HG03097 (cell line): ENCODE measurements around the gene ADAMTS12.
"Not testable (repeated sequence)": the region's sequence is repeated elsewhere in the genome, so short reads cannot be mapped to it uniquely, and the experiment has no call there.

Experiments used
- ATAC-seq: cut with Tn5 transposase; IDR thresholded peaks from one replicate; pipeline ENCODE4 v1.9.1; 2021; ENCODE audit not compliant: unreplicated experiment, low FRiP score

Gene ADAMTS12

GRCh38 chr5:33557605-33558004, 334.2 kb downstream of the ADAMTS12 start:
- ATAC-seq = no peak

DNA sequence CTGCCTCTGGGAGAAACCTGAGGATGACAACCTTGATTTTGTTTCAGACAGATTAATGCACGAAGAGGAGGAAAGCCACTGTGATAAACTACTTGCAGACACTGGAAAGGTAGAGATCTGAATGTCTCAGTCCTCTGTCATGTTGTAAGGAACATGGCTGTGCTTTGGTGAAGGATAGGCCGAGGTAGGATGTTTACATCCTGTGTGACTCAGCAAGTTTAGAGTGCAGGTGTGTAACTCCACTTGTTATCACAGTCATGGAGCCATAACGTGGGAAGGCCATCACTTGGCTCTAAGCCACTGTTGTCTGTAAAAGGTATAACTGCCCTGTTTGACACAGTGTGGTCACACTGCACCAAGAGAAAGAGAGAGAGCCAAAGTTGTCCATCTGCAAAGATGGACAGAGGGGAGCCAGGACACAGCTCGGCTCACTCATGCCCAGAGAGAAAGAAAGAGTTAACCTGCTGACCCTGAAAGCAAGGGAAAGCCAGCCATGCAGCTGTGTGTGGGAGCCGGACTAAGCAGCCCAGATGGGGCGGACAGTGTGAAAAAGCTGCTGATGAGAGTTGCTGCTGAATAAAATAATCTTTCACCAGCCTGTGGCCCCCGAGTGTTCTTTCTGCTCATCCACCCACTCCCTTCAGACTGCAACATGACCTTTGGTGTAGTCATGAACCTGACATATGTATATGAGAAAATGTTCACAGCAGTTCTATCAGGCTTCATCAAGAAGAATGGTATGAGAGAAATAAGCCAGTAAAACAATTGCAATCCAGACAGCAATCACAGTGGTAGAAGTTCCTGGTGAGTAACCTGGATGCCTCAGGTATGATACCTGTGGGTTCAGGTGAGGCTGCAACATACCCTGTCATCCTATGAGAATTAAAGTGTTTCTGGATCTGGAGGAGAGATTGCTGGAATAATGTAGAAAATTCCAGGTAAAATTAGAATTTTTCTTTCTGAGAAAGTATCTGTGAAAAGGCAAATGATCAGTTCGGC, 335.2 kb downstream of the ADAMTS12 start:
- no peak for ATAC-seq

GRCh38 chr5:33549982-33550567, 341.7 kb downstream of the ADAMTS12 start:
- ATAC-seq = no peak

DNA sequence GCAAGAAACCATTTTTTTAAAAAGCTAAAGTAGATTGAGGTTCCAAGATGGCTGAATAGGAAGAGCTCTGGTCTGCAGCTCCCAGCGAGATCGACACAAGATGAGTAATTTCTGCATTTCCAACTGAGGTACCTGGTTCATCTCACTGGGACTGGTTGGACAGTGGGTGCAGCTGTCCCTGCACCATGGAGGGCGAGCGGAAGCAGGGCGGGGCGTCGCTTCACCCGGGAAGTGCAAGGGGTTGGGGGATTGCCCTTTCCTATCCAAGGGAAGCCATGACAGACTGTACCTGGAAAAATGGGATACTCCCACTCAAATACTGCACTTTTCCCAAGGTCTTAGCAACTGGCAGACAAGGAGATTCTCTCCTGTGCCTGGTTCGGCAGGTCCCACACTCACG, 352.0 kb downstream of the ADAMTS12 start:
- ATAC-seq = not testable (repeated sequence)

DNA sequence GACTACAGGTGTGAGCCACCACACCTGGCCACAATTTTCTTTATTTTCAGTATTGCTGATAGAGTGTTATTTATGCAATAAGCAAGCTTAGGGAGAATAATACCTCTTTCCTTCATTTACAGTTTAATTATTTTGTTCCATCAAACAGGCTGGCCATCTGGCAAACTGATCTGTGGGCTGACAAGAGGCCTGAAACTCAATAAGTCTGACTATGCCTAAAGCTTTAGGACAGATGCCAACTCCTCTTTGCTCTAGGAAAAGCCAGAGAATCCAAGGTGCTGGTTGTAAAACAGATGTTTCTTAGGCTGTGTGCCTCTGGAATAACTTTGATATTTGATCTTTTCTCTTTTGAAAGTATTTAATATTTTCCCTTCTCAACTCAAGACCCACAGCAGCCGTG, 352.6 kb downstream of the ADAMTS12 start:
- ATAC-seq = no peak

DNA sequence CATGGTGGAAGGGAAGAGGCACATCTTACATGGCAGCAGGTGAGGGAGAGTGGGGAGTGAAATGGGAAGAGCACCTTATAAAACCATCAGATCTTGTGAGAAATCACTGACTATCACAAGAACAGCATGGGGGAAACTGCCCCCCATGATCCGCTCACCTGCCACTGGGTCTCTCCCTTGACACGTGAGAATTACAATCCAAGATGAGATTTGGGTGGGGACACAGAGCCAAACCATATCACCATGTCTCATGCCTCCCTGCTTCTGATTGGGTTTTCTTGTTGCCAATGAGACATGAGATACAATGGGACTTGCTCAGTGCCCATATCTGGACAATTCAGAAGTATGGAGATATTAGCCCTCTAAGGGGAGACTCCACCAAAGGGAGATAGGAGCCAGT, 353.6 kb downstream of the ADAMTS12 start:
- no peak for ATAC-seq

DNA sequence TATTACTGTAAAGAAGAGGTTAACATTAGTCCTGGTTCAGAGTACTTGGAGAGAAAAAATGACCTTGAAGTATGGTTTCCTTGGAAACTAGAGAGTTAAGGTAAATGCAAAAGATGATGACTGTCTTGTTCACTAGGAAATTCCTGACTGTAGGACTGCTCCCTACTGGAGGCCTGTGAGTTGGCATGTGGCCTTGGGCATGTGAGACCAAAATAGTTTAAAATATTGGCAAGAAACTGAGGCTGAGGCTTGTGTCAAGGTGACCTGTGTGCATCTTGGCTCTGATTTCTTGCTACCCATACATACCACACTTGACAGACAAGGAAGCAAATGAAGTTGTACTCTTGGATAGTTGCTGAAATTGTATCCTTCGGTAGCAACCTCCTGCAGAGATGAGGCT, 354.6 kb downstream of the ADAMTS12 start:
- ATAC-seq = no peak

DNA sequence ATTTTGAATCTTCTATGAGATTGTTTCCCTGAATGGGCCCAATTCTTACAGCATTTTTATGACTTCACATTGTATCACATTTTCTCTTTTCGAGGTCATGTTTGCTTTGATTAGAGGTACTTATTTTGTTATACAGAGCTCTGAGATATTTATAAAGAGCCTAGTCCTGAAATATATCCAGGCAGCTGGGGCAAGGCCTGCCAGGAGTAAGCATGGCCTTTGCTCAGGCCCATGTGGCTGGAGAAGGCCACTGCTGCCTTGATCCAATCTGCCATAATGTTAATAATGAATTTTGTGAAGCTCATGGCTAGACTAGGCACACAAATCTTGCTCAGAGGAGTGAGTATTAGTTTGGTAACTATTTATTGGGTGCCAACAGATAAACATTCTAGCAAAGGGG, 355.0 kb downstream of the ADAMTS12 start:
- no peak for ATAC-seq

- no peak for ATAC-seq
These were observed 360.0 kb downstream of the ADAMTS12 start for GRCh38 chr5:33531824-33532223.

DNA sequence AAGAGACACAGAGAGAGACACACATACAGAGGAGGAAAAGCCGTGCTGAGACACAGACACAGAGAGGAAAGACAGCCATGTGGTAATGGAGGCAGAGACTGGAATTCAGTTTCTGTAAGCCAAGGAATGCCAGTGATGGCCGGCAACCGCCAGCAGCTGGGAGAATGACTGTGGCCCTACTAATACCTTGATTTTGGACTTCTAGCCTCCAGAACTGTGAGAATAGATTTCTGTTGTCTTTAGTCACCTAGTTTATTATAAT, 360.8 kb downstream of the ADAMTS12 start:
- no peak for ATAC-seq

- no peak for ATAC-seq
These were observed 361.4 kb downstream of the ADAMTS12 start for GRCh38 chr5:33530183-33531036.

DNA sequence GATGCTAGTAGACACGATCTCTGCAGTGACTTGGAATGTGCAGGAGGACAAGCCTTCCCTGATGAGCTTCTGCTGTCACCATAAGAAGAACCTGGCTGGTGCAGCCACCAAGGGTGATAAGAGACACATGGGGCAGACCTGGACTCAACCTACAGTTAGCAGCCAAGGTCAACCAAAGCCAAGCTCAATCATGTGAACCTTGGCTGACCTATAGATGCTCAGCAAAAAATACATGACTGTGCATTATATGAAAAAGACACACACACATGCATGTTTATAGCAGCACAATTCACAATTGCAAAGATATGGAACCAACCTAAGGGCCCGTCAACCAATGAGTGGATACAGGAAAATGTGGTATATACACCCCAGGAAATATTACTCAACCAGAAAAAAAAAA, 364.1 kb downstream of the ADAMTS12 start:
- ATAC-seq = no peak

DNA sequence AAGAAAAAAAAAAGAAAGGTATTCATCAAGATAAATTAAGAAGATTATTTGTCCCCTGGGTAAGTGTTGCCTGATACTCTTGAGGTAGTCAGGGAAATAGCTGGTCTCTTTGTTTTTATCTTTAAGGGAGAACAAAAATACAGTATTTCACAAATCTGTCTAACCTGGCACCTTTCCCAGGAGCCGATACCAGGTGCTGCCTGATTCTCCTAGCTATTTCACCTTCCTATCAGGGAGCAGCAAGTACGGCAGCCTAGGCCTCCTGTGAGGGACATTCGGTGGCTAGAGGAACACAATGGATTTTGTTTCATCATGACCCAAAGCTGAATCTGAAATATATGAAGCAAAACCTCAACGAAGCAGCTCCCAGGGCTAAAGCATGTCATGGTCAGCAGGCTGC, 365.0 kb downstream of the ADAMTS12 start:
- ATAC-seq = no peak

DNA sequence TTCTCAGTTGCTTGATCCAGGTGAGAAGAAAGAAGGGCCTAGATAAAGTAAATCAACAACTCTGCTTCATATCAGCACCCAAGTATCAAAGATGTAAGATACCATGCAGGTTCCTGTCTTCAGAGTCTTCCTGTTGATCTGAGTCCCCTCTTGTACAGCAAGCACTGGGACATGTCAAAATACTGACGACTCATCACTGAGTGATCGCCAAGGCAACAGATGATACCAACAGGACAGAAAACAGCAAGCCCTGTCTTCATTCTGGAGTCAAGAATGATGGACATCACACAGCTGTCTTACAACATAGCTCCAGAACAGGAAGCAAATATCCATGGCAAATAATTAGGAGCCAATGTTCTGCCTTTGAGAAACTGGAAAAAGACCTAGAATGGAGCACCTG, 367.3 kb downstream of the ADAMTS12 start:
- ATAC-seq = no peak

GRCh38 chr5:33523208-33523771, 368.5 kb downstream of the ADAMTS12 start:
- ATAC-seq = no peak

GRCh38 chr5:33516421-33516820, 375.4 kb downstream of the ADAMTS12 start:
- ATAC-seq = no peak

- not testable (repeated sequence) for ATAC-seq
These were observed 376.4 kb downstream of the ADAMTS12 start for GRCh38 chr5:33515366-33515765.

DNA sequence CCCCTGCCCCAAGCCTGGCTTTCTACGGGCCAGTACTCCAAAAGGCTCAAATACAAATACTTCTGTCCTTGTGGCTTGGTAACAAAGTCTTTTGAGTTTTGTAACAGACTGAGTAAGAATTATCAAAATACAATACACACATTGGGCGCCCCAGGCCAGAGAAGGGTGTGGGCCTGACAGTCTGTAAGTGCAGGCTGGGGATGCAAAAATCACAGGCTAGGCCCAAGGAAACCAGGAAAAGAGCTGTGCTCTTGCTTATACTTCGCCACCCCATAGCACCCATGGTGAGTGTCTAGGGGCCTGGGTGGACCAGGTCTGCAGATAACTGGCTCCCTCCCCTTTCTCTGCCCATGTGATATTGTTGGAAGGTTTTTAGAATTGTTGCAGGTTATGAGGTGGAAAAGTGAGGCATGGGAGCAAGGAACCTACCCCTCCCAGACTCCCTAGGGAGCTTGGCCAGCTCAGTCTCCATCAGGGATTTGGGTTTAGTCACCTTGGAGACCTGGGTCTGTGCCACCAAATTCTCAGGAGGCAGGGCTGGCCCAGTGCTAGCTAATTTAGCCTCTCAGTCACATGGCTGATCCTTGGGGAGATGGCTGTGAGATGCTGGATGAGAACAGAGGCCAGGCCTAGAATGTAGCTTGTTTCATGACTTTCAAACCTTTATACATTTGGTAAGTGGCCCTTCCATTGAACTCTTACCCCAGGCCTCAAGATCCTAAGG, 378.2 kb downstream of the ADAMTS12 start:
- ATAC-seq = no peak

GRCh38 chr5:33509036-33509435, 382.8 kb downstream of the ADAMTS12 start:
- ATAC-seq = no peak

DNA sequence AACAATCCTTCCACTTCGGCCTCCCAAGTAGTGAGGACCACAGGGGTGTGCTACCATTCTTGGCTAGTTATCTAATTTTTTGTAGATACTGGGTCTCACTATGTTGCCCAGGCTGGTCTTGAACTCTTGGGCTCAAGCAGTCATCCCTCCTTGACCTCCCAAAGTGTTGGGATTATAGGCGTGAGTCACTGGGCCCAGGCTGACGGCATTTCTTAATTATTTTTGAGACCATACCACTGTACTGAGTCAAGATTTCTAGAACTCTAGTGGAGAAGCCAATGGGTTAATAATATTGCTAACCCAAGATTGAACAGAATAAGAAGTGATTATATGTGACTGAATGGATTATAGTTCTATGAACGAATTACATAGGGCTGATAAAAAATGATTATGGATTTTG, 384.4 kb downstream of the ADAMTS12 start:
- no peak for ATAC-seq
